ENCODE measurements around the gene BEST2. TPM values are rescaled to one million over a fixed set of nuclear protein-coding genes. Genes with fewer than 3 reads are reported as not detected.
A peak's percentile ranks its signal among the peaks of the same experiment; 100 is the strongest.

The BEST2 gene
- polyA plus RNA-seq, 1 donor from 2014 or later = not detected

DNA sequence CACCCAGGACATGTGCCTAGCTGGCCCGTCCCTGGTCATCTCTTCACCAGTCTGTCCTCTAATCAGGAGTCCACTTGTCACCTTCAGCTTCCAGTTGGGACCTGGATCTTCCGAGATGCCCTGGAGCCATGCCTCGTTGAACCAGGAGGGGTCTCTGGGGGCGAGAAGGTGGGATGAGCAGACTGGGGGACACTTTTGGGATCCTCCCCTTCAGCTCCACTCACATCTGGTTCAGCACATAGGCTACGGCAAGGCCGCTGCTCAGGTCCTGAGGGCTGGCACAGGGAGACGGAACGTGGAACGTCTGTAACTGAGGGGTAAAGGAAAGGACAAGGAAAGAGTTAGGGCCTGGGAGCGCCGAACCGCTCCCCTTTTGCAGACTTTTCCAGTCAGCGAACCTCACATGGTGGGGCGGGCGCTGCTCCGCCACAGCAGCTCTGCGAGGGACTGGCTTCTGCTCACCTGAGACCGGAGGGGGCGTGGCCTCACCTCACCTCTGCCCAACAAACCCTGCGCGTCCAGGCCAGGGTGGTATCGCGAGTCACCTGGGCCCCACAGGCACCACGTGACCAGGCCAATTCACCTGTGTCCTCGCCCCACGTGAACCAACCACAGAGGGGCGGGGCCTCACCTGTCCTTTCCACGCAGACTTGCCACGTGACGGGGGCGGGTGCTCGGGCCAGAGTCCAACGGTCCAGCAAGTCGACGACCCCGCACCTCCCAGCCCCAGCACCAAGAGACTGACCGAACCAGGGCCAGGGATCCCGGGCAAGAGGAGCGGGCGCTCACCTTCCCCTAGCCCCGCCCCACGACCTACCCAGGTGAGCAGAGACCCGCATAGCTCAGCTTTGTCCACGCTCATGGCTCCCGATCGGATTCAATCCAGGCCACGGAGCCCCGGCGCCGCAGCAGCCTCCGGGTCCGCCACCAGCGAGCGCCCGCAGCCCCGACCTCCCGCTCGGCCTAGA is 23.3 kb downstream of the BEST2 start, which contains the start of gene HOOK2:
HOOK2 (minus strand) TSS at position 965 of the 968 bp plus-strand sequence; CDS start at position 862, 103 bp downstream.
- peak within 1 kb of the TSS; percentile 62 for H2AFZ ChIP-seq (ENCODE audit: low read depth, low read length)
- H3K9ac ChIP-seq (ENCODE audit: low read length) = peak within 1 kb of the TSS; percentile 86
- peak within 1 kb of the TSS; percentile 81 for H3K4me2 ChIP-seq (ENCODE audit: low read length)
- H3K36me3 ChIP-seq (ENCODE audit: insufficient read depth, low read length) = no peaks in the 10 kb centered on the region
- H3K27me3 ChIP-seq (ENCODE audit: insufficient read depth, low read depth, low read length) = no peaks in the 10 kb centered on the region
- TF ChIP-seq RAD21 (conservative IDR thresholded peaks at IDR 0.05) = no peak
- no peak for TF ChIP-seq SMC3 (conservative IDR thresholded peaks at IDR 0.05; ENCODE audit: poor library complexity)
- TF ChIP-seq POLR2AphosphoS5 (IDR thresholded peaks at IDR 0.05) = peak; percentile 70
- TF ChIP-seq MXI1 (conservative IDR thresholded peaks at IDR 0.05; ENCODE audit: poor library complexity, severe bottlenecking) = peak; percentile 75
- no peak for TF ChIP-seq TAF1 (IDR thresholded peaks at IDR 0.05; ENCODE audit: low read depth)
- no peaks in the 10 kb centered on the region for H3K79me2 ChIP-seq (replicated peaks; ENCODE audit: insufficient read depth, low read length)
- peak within 1 kb of the TSS; percentile 76 for H3K4me3 ChIP-seq (ENCODE audit: low read length)
- no peaks in the 10 kb centered on the region for H4K20me1 ChIP-seq (ENCODE audit: insufficient read depth)
- no peaks in the 10 kb centered on the region for H3K9me2 ChIP-seq (ENCODE audit: insufficient read depth, low read length)
- H3F3A ChIP-seq (ENCODE audit: insufficient read depth, low read length, poor library complexity, severe bottlenecking) = no peaks in the 10 kb centered on the region
- no peak within 1 kb of the TSS for H3K27ac ChIP-seq (ENCODE audit: low read length)
- no peaks in the 10 kb centered on the region for H3K9me3 ChIP-seq (ENCODE audit: low read length)

DNA sequence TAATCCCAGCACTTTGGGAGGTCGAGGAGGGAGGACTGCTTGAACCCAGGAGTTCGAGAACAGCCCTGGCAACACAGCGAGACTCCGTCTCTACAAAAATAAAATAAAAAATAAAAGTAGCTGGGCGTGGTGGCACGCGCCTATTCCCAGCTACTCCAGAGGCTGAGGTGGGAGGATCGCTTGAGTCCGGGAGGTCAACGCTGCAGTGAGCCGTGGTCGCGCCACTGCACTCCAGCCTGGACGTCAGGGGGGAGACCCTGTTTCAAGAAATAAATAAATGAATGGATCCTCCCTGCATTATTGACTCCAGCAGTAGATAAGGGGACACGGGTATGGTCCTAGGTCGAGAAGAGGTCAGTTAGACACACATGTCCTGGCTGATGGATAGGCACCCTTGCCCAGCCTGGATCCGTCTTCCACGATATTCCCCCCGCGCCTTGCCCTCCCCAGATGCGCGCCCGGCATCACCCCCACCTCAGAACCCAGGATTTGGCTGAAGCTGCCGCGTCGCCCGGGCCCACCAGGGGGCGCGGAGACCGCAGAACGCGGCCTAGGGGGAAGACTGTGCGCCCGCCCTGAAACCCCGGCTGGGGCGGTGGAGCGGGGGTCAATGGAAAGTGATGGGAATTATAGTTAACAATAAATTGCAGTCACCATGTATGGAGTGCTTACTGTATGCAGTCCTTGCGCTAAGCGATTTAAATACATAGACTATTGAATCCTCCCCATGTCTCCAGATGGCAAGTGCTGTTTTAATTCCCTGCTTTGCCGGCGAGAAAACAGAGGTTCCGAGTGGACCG is 25.8 kb downstream of the BEST2 start:
- Histone ChIP-seq H3K9ac (ENCODE audit: low read length) (peak overlapping the region; percentile 60), H2AFZ (ENCODE audit: low read depth, low read length) (no peak overlapping the region)

More for the DNA sequence above, 25.8 kb downstream of the BEST2 start:
- Histone ChIP-seq H3K9me2 (ENCODE audit: insufficient read depth, low read length) (no peaks in the 10 kb centered on the region), H3K27me3 (ENCODE audit: insufficient read depth, low read depth, low read length) (no peaks in the 10 kb centered on the region), H3K27ac (ENCODE audit: low read length) (peak overlapping the region; percentile 22), H3K4me3 (ENCODE audit: low read length) (peak overlapping the region; percentile 61), H3K36me3 (ENCODE audit: insufficient read depth, low read length) (no peaks in the 10 kb centered on the region), H4K20me1 (ENCODE audit: insufficient read depth) (no peaks in the 10 kb centered on the region), H3K79me2 (replicated peaks; ENCODE audit: insufficient read depth, low read length) (no peaks in the 10 kb centered on the region), H3K4me2 (ENCODE audit: low read length) (peak overlapping the region; percentile 33), H3F3A (ENCODE audit: insufficient read depth, low read length, poor library complexity, severe bottlenecking) (no peaks in the 10 kb centered on the region), H3K9me3 (ENCODE audit: low read length) (no peaks in the 10 kb centered on the region)
- no peak for TF ChIP-seq EZH2 (IDR thresholded peaks at IDR 0.05; ENCODE audit: borderline replicate concordance, insufficient read depth, low read length, poor library complexity, severe bottlenecking)
- no peak for TF ChIP-seq POLR2AphosphoS5 (IDR thresholded peaks at IDR 0.05)
- no peak for TF ChIP-seq EP300 (conservative IDR thresholded peaks at IDR 0.05; ENCODE audit: poor library complexity, severe bottlenecking)
- peak; percentile 83 for TF ChIP-seq RAD21 (conservative IDR thresholded peaks at IDR 0.05)
- TF ChIP-seq TAF1 (IDR thresholded peaks at IDR 0.05; ENCODE audit: low read depth) = no peak
- TF ChIP-seq, protein P1, sequence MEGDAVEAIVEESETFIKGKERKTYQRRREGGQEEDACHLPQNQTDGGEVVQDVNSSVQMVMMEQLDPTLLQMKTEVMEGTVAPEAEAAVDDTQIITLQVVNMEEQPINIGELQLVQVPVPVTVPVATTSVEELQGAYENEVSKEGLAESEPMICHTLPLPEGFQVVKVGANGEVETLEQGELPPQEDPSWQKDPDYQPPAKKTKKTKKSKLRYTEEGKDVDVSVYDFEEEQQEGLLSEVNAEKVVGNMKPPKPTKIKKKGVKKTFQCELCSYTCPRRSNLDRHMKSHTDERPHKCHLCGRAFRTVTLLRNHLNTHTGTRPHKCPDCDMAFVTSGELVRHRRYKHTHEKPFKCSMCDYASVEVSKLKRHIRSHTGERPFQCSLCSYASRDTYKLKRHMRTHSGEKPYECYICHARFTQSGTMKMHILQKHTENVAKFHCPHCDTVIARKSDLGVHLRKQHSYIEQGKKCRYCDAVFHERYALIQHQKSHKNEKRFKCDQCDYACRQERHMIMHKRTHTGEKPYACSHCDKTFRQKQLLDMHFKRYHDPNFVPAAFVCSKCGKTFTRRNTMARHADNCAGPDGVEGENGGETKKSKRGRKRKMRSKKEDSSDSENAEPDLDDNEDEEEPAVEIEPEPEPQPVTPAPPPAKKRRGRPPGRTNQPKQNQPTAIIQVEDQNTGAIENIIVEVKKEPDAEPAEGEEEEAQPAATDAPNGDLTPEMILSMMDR (IDR thresholded peaks at IDR 0.05; ENCODE audit: poor library complexity, severe bottlenecking) = peak; percentile 95
- TF ChIP-seq, protein P2, sequence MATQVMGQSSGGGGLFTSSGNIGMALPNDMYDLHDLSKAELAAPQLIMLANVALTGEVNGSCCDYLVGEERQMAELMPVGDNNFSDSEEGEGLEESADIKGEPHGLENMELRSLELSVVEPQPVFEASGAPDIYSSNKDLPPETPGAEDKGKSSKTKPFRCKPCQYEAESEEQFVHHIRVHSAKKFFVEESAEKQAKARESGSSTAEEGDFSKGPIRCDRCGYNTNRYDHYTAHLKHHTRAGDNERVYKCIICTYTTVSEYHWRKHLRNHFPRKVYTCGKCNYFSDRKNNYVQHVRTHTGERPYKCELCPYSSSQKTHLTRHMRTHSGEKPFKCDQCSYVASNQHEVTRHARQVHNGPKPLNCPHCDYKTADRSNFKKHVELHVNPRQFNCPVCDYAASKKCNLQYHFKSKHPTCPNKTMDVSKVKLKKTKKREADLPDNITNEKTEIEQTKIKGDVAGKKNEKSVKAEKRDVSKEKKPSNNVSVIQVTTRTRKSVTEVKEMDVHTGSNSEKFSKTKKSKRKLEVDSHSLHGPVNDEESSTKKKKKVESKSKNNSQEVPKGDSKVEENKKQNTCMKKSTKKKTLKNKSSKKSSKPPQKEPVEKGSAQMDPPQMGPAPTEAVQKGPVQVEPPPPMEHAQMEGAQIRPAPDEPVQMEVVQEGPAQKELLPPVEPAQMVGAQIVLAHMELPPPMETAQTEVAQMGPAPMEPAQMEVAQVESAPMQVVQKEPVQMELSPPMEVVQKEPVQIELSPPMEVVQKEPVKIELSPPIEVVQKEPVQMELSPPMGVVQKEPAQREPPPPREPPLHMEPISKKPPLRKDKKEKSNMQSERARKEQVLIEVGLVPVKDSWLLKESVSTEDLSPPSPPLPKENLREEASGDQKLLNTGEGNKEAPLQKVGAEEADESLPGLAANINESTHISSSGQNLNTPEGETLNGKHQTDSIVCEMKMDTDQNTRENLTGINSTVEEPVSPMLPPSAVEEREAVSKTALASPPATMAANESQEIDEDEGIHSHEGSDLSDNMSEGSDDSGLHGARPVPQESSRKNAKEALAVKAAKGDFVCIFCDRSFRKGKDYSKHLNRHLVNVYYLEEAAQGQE (IDR thresholded peaks at IDR 0.05; ENCODE audit: borderline replicate concordance) = no peak
- TF ChIP-seq MXI1 (conservative IDR thresholded peaks at IDR 0.05; ENCODE audit: poor library complexity, severe bottlenecking) = peak; percentile 12
- TF ChIP-seq SMC3 (conservative IDR thresholded peaks at IDR 0.05; ENCODE audit: poor library complexity) = peak; percentile 93

Data from neural cell (in vitro differentiated cells).